ENCODE results near the gene ASXL1. TPM values are rescaled to one million over a fixed set of nuclear protein-coding genes. Genes with fewer than 3 reads are reported as not detected.

Gene ASXL1
- total RNA-seq, 2 donors from 2014 or later = 88.9 to 98.6 TPM

- peak overlapping the region; percentile 86 for H3K4me3 Mint-ChIP-seq
- Histone ChIP-seq H3K4me3 (ENCODE audit: low read length) (peak overlapping the region; percentile 87), H3K36me3 (ENCODE audit: control insufficient read depth, insufficient read depth, low read length) (peaks cover 9% of the 10 kb centered on the region), H3K27me3 (ENCODE audit: control insufficient read depth, insufficient read depth, low read length, poor library complexity, severe bottlenecking) (no peaks in the 10 kb centered on the region), H3K4me1 (ENCODE audit: control insufficient read depth, insufficient read depth, low read length) (peaks cover 10% of the 10 kb centered on the region), H3K9me3 (ENCODE audit: control insufficient read depth, low read length) (peaks cover 5% of the 10 kb centered on the region), H3K27ac (ENCODE audit: low read depth, low read length) (peak overlapping the region; percentile 96), H3K9ac (ENCODE audit: extremely low read depth, low read length, poor library complexity, severe bottlenecking) (peak overlapping the region; percentile 83)
- H3K36me3 Mint-ChIP-seq (ENCODE audit: low read depth) = peaks cover 7% of the 10 kb centered on the region
- peaks cover 22% of the 10 kb centered on the region for H3K27me3 Mint-ChIP-seq (ENCODE audit: insufficient read depth)
- peak; percentile 85 for DNase-seq
- peaks cover 34% of the 10 kb centered on the region for H3K4me1 Mint-ChIP-seq
- H3K9me3 Mint-ChIP-seq = peaks cover 3% of the 10 kb centered on the region
- WGBS, 2 experiments (ENCODE audit: insufficient coverage in 1 of 2, insufficient read length in 1 of 2) = 0% methylated on average over 8 to 73 of the region's 74 CpGs
- peak overlapping the region; percentile 83 for H3K27ac Mint-ChIP-seq
- no peak for TF ChIP-seq CTCF (conservative IDR thresholded peaks at IDR 0.05)
These were observed 126.3 kb downstream of the ASXL1 start for GRCh38 chr20:32484225-32484957.

GRCh38 chr20:32484958-32485769, 127.0 kb downstream of the ASXL1 start:
- Histone ChIP-seq H3K9ac (ENCODE audit: extremely low read depth, low read length, poor library complexity, severe bottlenecking) (peak overlapping the region; percentile 83), H3K4me1 (ENCODE audit: control insufficient read depth, insufficient read depth, low read length) (peaks cover 8% of the 10 kb centered on the region), H3K9me3 (ENCODE audit: control insufficient read depth, low read length) (peaks cover 5% of the 10 kb centered on the region), H3K4me3 (ENCODE audit: low read length) (peak overlapping the region; percentile 87), H3K27me3 (ENCODE audit: control insufficient read depth, insufficient read depth, low read length, poor library complexity, severe bottlenecking) (no peaks in the 10 kb centered on the region), H3K36me3 (ENCODE audit: control insufficient read depth, insufficient read depth, low read length) (peaks cover 7% of the 10 kb centered on the region), H3K27ac (ENCODE audit: low read depth, low read length) (peak overlapping the region; percentile 96)
- 9 to 10% methylated on average over 17 to 18 of the region's 20 CpGs for WGBS, 2 experiments (ENCODE audit: insufficient coverage in 1 of 2, insufficient read length in 1 of 2)
- peaks cover 28% of the 10 kb centered on the region for H3K4me1 Mint-ChIP-seq
- H3K4me3 Mint-ChIP-seq = peak overlapping the region; percentile 86
- TF ChIP-seq CTCF (conservative IDR thresholded peaks at IDR 0.05) = peak; percentile 93
- peak; percentile 87 for DNase-seq
- H3K9me3 Mint-ChIP-seq = peaks cover 3% of the 10 kb centered on the region
- H3K27ac Mint-ChIP-seq = peak overlapping the region; percentile 83
- H3K36me3 Mint-ChIP-seq (ENCODE audit: low read depth) = peaks cover 7% of the 10 kb centered on the region
- H3K27me3 Mint-ChIP-seq (ENCODE audit: insufficient read depth) = peaks cover 22% of the 10 kb centered on the region

- H3K9me3 ChIP-seq (ENCODE audit: control insufficient read depth, low read length) = peaks cover 5% of the 10 kb centered on the region
- no peaks in the 10 kb centered on the region for H3K27me3 ChIP-seq (ENCODE audit: control insufficient read depth, insufficient read depth, low read length, poor library complexity, severe bottlenecking)
- peaks cover 3% of the 10 kb centered on the region for H3K9me3 Mint-ChIP-seq
- WGBS, 2 experiments (ENCODE audit: insufficient coverage in 1 of 2, insufficient read length in 1 of 2) = 77 to 82% methylated on average over 2 to 5 of the region's 5 CpGs
- DNase-seq = peak; percentile 44
- H3K9ac ChIP-seq (ENCODE audit: extremely low read depth, low read length, poor library complexity, severe bottlenecking) = no peak overlapping the region
- H3K4me1 ChIP-seq (ENCODE audit: control insufficient read depth, insufficient read depth, low read length) = peaks cover 6% of the 10 kb centered on the region
- peaks cover 20% of the 10 kb centered on the region for H3K4me1 Mint-ChIP-seq
- no peak overlapping the region for H3K4me3 ChIP-seq (ENCODE audit: low read length)
- H3K4me3 Mint-ChIP-seq = peak overlapping the region; percentile 86
- H3K27ac Mint-ChIP-seq = no peak overlapping the region
- H3K36me3 ChIP-seq (ENCODE audit: control insufficient read depth, insufficient read depth, low read length) = no peaks in the 10 kb centered on the region
- H3K36me3 Mint-ChIP-seq (ENCODE audit: low read depth) = peaks cover 5% of the 10 kb centered on the region
- no peak overlapping the region for H3K27ac ChIP-seq (ENCODE audit: low read depth, low read length)
- TF ChIP-seq CTCF (conservative IDR thresholded peaks at IDR 0.05) = no peak
- peaks cover 22% of the 10 kb centered on the region for H3K27me3 Mint-ChIP-seq (ENCODE audit: insufficient read depth)
These were observed 127.8 kb downstream of the ASXL1 start for GRCh38 chr20:32485770-32486478.

Data from endodermal cell (in vitro differentiated cells).